GM12864 (cell line): ENCODE data around the gene MBNL2.

ENCODE experiments used
- DNase-seq: peaks from one replicate; pipeline ENCODE4 v3.0.0-alpha.2; 2011; ENCODE audit warnings: low read depth
- H3K4me3 ChIP-seq: 2 replicates; pipeline ENCODE4 v1.5.1; 2011; ENCODE audit warnings: mild to moderate bottlenecking, low read depth, low read length, control low read depth
- CTCF ChIP-seq: IDR thresholded peaks from 2 replicates; pipeline ENCODE4 v1.5.1; 2011; ENCODE audit warnings: low read depth, mild to moderate bottlenecking, moderate library complexity, low read length, control low read depth, inconsistent platforms; ENCODE audit errors: missing control alignments

MBNL2 gene

GRCh38 chr13:97354808-97355207 is 132.7 kb downstream of the MBNL2 start:
- DNase-seq = no peak
- H3K4me3 ChIP-seq = no peak overlapping the region
- TF ChIP-seq CTCF = no peak

DNA sequence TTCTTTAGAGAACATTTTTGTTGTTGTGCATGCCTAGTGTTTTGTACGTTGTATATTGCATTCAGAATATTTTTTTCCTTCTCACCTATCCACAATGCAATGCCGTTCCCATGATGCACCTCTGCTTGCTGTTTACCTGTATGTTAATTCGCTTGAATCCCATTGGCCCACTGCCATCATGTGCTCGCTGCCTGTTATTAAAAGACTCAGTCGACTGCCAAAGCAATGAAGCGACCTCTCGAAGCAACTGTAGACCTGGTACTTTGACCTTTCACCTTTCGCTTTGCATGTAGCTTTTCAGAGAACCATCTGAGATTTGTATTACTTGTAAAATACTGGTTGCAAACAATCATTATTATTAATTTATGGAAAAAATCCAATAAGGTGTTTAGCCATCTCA is 134.5 kb downstream of the MBNL2 start:
- H3K4me3 ChIP-seq = no peak overlapping the region
- no peak for TF ChIP-seq CTCF
- no peak for DNase-seq

DNA sequence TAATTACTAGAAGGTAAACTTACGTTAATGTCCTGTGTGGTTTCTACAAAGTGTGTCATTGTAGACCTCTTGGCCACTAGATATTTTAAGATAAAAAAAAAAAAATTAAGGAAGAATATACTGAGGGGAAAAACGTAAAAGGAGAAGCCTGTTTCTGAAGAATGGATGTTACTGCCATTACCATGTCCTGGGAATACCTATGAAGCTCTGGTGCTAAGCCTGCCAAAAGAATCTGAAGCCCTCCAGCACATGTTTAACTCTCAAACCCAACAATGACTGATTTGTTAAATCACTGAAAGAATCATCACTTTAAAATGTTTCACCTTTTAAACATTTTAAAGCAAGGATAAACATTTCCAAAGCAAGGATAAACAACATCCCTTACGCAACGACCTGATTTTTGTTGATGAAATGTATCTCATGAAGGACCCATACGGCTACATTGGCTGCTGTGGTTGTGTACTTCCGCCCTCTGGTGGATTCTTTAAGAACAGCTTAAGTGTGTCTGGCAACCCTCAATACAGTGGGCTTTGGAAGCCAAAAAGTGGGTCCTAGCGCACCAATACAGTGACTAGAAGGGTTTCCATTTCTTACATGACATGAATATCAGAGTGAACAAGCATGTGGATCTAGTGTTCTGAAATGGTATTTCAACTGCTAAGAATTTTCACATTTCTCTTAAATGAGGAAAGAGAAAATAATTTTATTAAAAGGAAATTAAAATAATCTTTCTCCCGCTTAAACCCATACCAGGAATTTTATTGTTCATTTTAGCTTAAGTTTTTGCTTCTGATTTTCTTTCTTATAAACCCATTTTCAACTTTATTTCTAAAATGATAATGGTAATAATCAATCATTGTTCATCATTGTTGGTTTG is 137.3 kb downstream of the MBNL2 start:
- DNase-seq = peak; percentile 39
- TF ChIP-seq CTCF = peak; percentile 76

DNA sequence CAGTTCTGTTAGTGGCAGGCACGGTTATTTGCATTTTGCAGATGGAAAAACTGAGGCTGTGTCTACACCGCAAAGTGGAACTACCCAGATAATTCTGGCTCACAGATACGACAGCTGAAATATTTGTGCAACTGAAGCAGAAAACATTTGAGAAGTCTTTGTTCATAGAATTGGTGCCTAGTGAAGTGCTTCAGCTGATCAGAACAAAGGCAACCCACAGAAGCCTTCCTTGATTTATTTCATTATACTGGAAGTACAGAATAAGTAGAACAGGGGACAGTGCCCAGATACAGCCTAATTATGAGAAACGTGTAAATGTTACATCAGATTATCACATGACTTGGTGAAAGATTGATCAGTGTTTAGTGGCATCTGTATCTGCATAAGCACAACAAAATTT is 138.5 kb downstream of the MBNL2 start:
- DNase-seq = no peak
- TF ChIP-seq CTCF = no peak
- no peak overlapping the region for H3K4me3 ChIP-seq

More for the DNA sequence above, 137.3 kb downstream of the MBNL2 start:
- H3K4me3 ChIP-seq = no peak overlapping the region

GRCh38 chr13:97364031-97364430 is 141.9 kb downstream of the MBNL2 start:
- H3K4me3 ChIP-seq = no peak overlapping the region
- TF ChIP-seq CTCF = no peak
- DNase-seq = no peak

- H3K4me3 ChIP-seq = no peak overlapping the region
- DNase-seq = no peak
- no peak for TF ChIP-seq CTCF
Observed at GRCh38 chr13:97364827-97365226, 142.7 kb downstream of the MBNL2 start.
